Measurements from ENCODE around the gene KRTAP3-2. TPM values are rescaled to one million over a fixed set of nuclear protein-coding genes. Genes with fewer than 3 reads are reported as not detected.

Gene KRTAP3-2
- polyA plus RNA-seq, 1 experiment: not detected

- no peak for DNase-seq (ENCODE audit: low read depth)
- CTCF ChIA-PET: interaction anchor here (1.0 to 1.3 kb wide), 3 partner anchors 8 to 632 kb away, joined by 3 to 4 read pairs (median 3); no protein-coding TSS in a partner anchor
- TF ChIP-seq CTCF (IDR thresholded peaks at IDR 0.05; ENCODE audit: insufficient read depth, low read depth, low read length): no peak
- H3K27me3 ChIP-seq (ENCODE audit: control insufficient read depth, insufficient read depth, low read length): no peaks in the 10 kb centered on the region
- H3K4me3 ChIP-seq (ENCODE audit: low read depth, low read length): no peak overlapping the region
- POLR2A ChIA-PET: no interaction called here
- no peaks in the 10 kb centered on the region for H3K36me3 ChIP-seq (ENCODE audit: control insufficient read depth, insufficient read depth, low read length)
Measured at GRCh38 chr17:41015454-41015853, 15.7 kb upstream of the KRTAP3-2 start.

GRCh38 chr17:41013606-41014005 is 13.9 kb upstream of the KRTAP3-2 start:
- Histone ChIP-seq H3K36me3 (ENCODE audit: control insufficient read depth, insufficient read depth, low read length) (no peaks in the 10 kb centered on the region), H3K4me3 (ENCODE audit: low read depth, low read length) (no peak overlapping the region), H3K27me3 (ENCODE audit: control insufficient read depth, insufficient read depth, low read length) (no peaks in the 10 kb centered on the region)
- POLR2A ChIA-PET: interaction anchor here (0.6 to 0.7 kb wide), 2 partner anchors 13 to 86 kb away, joined by 5 read pairs; partner anchors contain the start of gene KRTAP1-5
- CTCF ChIA-PET: interaction anchor here (1.0 to 2.0 kb wide), 5 partner anchors 11 to 649 kb away, joined by 3 to 7 read pairs (median 3); partner anchors contain the start of gene KRTAP1-5
- DNase-seq (ENCODE audit: low read depth): peak; percentile 71
- TF ChIP-seq CTCF (IDR thresholded peaks at IDR 0.05; ENCODE audit: insufficient read depth, low read depth, low read length): no peak

- ChIA-PET CTCF (interaction anchor here (1.0 to 2.0 kb wide), 5 partner anchors 11 to 650 kb away, joined by 3 to 7 read pairs (median 3); partner anchors contain the start of gene KRTAP1-5), POLR2A (interaction anchor here (0.6 kb wide), 1 partner anchor 474 kb away, joined by 14 read pairs; no protein-coding TSS in a partner anchor)
- no peak overlapping the region for H3K4me3 ChIP-seq (ENCODE audit: low read depth, low read length)
- DNase-seq (ENCODE audit: low read depth): peak; percentile 91
- TF ChIP-seq CTCF (IDR thresholded peaks at IDR 0.05; ENCODE audit: insufficient read depth, low read depth, low read length): no peak
- no peaks in the 10 kb centered on the region for H3K27me3 ChIP-seq (ENCODE audit: control insufficient read depth, insufficient read depth, low read length)
- no peaks in the 10 kb centered on the region for H3K36me3 ChIP-seq (ENCODE audit: control insufficient read depth, insufficient read depth, low read length)
Measured at GRCh38 chr17:41013181-41013580, 13.5 kb upstream of the KRTAP3-2 start.

GRCh38 chr17:41012326-41013120 is 12.8 kb upstream of the KRTAP3-2 start:
- no peak for DNase-seq (ENCODE audit: low read depth)
- Histone ChIP-seq H3K27me3 (ENCODE audit: control insufficient read depth, insufficient read depth, low read length) (no peaks in the 10 kb centered on the region), H3K36me3 (ENCODE audit: control insufficient read depth, insufficient read depth, low read length) (no peaks in the 10 kb centered on the region), H3K4me3 (ENCODE audit: low read depth, low read length) (no peak overlapping the region)
- CTCF ChIA-PET: interaction anchor here (2.0 kb wide), 1 partner anchor 12 kb away, joined by 7 read pairs; no protein-coding TSS in a partner anchor
- POLR2A ChIA-PET: interaction anchor here (0.6 kb wide), 1 partner anchor 473 kb away, joined by 14 read pairs; no protein-coding TSS in a partner anchor
- TF ChIP-seq CTCF (IDR thresholded peaks at IDR 0.05; ENCODE audit: insufficient read depth, low read depth, low read length): no peak

- ChIA-PET POLR2A (no interaction called here), CTCF (no interaction called here)
- Histone ChIP-seq H3K4me3 (ENCODE audit: low read depth, low read length) (no peak overlapping the region), H3K36me3 (ENCODE audit: control insufficient read depth, insufficient read depth, low read length) (no peaks in the 10 kb centered on the region), H3K27me3 (ENCODE audit: control insufficient read depth, insufficient read depth, low read length) (no peaks in the 10 kb centered on the region)
- DNase-seq (ENCODE audit: low read depth): no peak
- TF ChIP-seq CTCF (IDR thresholded peaks at IDR 0.05; ENCODE audit: insufficient read depth, low read depth, low read length): no peak
Measured at GRCh38 chr17:41010441-41010840, 10.7 kb upstream of the KRTAP3-2 start.

All from BJ (cell line).